Vagina (tissue), 2 donors: ENCODE data around the gene OSBPL10. TPM values are rescaled to one million over a fixed set of nuclear protein-coding genes. Genes with fewer than 3 reads are reported as not detected.

Source experiments
- DNase-seq, 2 donors: peaks; one replicate each; pipeline ENCODE4 v3.0.0-alpha.2; 2017; ENCODE audit errors: extremely low spot score in 2 of 2
- H3K27ac ChIP-seq: fragments of 200-600 bp; sonication (generic); one replicate; pipeline ENCODE4 v1.5.1; 2019
- H3K27me3 ChIP-seq: fragments of 200-600 bp; sonication (generic); one replicate; pipeline ENCODE4 v1.5.1; 2019
- H3K36me3 ChIP-seq, 2 donors: fragments of 200-600 bp; sonication (generic); one replicate each; pipeline ENCODE4 v1.5.1; 2017 to 2019
- H3K4me1 ChIP-seq: fragments of 200-600 bp; sonication (generic); one replicate; pipeline ENCODE4 v1.5.1; 2019
- H3K4me3 ChIP-seq, 2 donors: fragments of 200-600 bp; sonication (generic); 1 replicate in 1 of 2; 2 replicates in 1 of 2; pipeline ENCODE4 v1.5.1; 2016 to 2019
- H3K9me3 ChIP-seq: fragments of 200-600 bp; sonication (generic); one replicate; pipeline ENCODE4 v1.5.1; 2019
- POLR2A ChIP-seq, 2 donors: fragments of 450-650 bp; IDR thresholded peaks; one replicate each; pipeline ENCODE4 v1.6.1; 2017; ENCODE audit warnings: antibody characterized with exemption in 2 of 2, mild to moderate bottlenecking in 2 of 2, moderate library complexity in 2 of 2
- POLR2AphosphoS5 ChIP-seq, 2 donors: sonication (generic); formaldehyde crosslinking; IDR thresholded peaks; one replicate each; pipeline ENCODE4 v1.9.0; 2017; ENCODE audit warnings: antibody characterized with exemption in 2 of 2, mild to moderate bottlenecking in 2 of 2, low read depth in 1 of 2; ENCODE audit not compliant: insufficient read depth in 1 of 2
- intact Hi-C: fragments of 100-400 bp; cut with DNase I; formaldehyde crosslinking; loops from one replicate; pipeline ENCODE4 v1.15.1; 2023
- total RNA-seq: library from RNA; depleted of rRNA; stranded (reverse); fragments of >200 nt; gene quantifications from one replicate; pipeline ENCODE4 v1.2.3, GENCODE V29; 2016
- TF ChIP-seq, protein P1 (sequence below), 3 experiments: fragments of 450-650 bp in 2 of 3; fragments of 200-600 bp in 1 of 3; sonication (generic) in 1 of 3; IDR thresholded peaks; one replicate each; pipeline ENCODE4 v1.5.1; 2017 to 2019; ENCODE audit warnings: antibody characterized with exemption in 3 of 3, mild to moderate bottlenecking in 2 of 3, moderate library complexity in 2 of 3

OSBPL10 gene
- total RNA-seq, 1 donor from 2014 or later, result 33.9 TPM

- no peaks in the 10 kb centered on the region for H3K27me3 ChIP-seq
- H3K27ac ChIP-seq, result no peak overlapping the region
- no peaks in the 10 kb centered on the region for H3K36me3 ChIP-seq
- no peaks in the 10 kb centered on the region for H3K4me1 ChIP-seq
- no peaks in the 10 kb centered on the region for H3K9me3 ChIP-seq
- DNase-seq, result no peak
- TF ChIP-seq POLR2A (IDR thresholded peaks at IDR 0.05) (no peak), POLR2AphosphoS5 (IDR thresholded peaks at IDR 0.05; ENCODE audit: insufficient read depth in 1 of 2, low read depth in 1 of 2) (no peak)
- TF ChIP-seq, protein P1, sequence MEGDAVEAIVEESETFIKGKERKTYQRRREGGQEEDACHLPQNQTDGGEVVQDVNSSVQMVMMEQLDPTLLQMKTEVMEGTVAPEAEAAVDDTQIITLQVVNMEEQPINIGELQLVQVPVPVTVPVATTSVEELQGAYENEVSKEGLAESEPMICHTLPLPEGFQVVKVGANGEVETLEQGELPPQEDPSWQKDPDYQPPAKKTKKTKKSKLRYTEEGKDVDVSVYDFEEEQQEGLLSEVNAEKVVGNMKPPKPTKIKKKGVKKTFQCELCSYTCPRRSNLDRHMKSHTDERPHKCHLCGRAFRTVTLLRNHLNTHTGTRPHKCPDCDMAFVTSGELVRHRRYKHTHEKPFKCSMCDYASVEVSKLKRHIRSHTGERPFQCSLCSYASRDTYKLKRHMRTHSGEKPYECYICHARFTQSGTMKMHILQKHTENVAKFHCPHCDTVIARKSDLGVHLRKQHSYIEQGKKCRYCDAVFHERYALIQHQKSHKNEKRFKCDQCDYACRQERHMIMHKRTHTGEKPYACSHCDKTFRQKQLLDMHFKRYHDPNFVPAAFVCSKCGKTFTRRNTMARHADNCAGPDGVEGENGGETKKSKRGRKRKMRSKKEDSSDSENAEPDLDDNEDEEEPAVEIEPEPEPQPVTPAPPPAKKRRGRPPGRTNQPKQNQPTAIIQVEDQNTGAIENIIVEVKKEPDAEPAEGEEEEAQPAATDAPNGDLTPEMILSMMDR (IDR thresholded peaks at IDR 0.05), result no peak
- H3K4me3 ChIP-seq, result no peak overlapping the region
- intact Hi-C loops, result no loop called here
Observed at GRCh38 chr3:31725568-31725967, 255.5 kb downstream of the OSBPL10 start.

GRCh38 chr3:31724651-31725050 lies 256.4 kb downstream of the OSBPL10 start:
- Histone ChIP-seq H3K4me1 (no peaks in the 10 kb centered on the region), H3K36me3 (no peaks in the 10 kb centered on the region), H3K9me3 (no peaks in the 10 kb centered on the region), H3K27me3 (no peaks in the 10 kb centered on the region), H3K4me3 (no peak overlapping the region), H3K27ac (no peak overlapping the region)
- no peak for TF ChIP-seq POLR2AphosphoS5 (IDR thresholded peaks at IDR 0.05; ENCODE audit: insufficient read depth in 1 of 2, low read depth in 1 of 2)
- TF ChIP-seq, protein P1 (IDR thresholded peaks at IDR 0.05), result no peak
- no peak for TF ChIP-seq POLR2A (IDR thresholded peaks at IDR 0.05)
- DNase-seq, result no peak
- intact Hi-C loops, result no loop called here

- Histone ChIP-seq H3K27ac (no peak overlapping the region), H3K36me3 (no peaks in the 10 kb centered on the region), H3K9me3 (no peaks in the 10 kb centered on the region), H3K4me3 (no peak overlapping the region), H3K4me1 (no peaks in the 10 kb centered on the region), H3K27me3 (no peaks in the 10 kb centered on the region)
- no peak for TF ChIP-seq POLR2A (IDR thresholded peaks at IDR 0.05)
- TF ChIP-seq POLR2AphosphoS5 (IDR thresholded peaks at IDR 0.05; ENCODE audit: insufficient read depth in 1 of 2, low read depth in 1 of 2), result no peak
- TF ChIP-seq, protein P1 (IDR thresholded peaks at IDR 0.05), result no peak
- intact Hi-C loops, result no loop called here
- no peak for DNase-seq
Observed at GRCh38 chr3:31724116-31724515, 256.9 kb downstream of the OSBPL10 start.

DNA sequence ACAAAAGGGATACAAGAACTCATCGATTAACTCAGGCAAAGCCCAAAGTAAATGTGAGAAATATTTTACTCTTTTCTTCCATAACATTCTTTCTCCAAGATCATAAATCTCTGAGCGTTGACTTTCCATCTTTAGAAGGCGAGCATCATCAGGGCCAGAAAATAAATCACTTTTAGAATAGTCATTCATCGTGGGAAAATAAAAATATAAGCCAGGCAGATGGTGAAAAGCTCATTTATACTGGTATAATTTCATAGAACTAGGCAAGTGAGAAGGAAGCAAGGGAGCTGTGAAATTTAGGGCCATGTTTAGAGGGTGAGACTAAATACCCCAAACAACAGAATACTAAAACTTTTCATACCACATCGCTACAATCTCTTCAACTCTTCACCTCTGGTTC lies 257.4 kb downstream of the OSBPL10 start:
- H3K36me3 ChIP-seq, result no peaks in the 10 kb centered on the region
- H3K4me3 ChIP-seq, result no peak overlapping the region
- intact Hi-C loops, result no loop called here
- H3K9me3 ChIP-seq, result no peaks in the 10 kb centered on the region
- no peak overlapping the region for H3K27ac ChIP-seq
- TF ChIP-seq, protein P1 (IDR thresholded peaks at IDR 0.05), result no peak
- TF ChIP-seq POLR2A (IDR thresholded peaks at IDR 0.05) (no peak), POLR2AphosphoS5 (IDR thresholded peaks at IDR 0.05; ENCODE audit: insufficient read depth in 1 of 2, low read depth in 1 of 2) (no peak)
- DNase-seq, result no peak
- H3K27me3 ChIP-seq, result no peaks in the 10 kb centered on the region
- H3K4me1 ChIP-seq, result no peaks in the 10 kb centered on the region

DNA sequence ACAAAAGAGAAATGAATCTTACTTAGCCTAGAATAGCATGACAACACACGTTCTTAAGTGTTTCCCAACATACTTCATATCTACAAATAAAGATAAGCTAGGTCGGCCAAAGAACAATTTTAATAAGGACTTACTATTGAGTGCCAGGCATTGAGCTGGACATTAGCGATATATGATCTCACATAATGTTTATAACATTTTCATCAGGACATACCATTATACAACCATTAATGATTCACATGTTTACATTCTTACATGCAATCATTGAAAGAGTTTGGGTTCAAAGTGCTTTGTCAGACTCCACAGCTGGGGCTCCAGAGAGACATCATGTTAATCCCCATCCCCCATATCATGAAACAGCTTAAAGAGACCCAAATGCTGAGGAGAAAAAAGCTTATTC lies 259.4 kb downstream of the OSBPL10 start:
- Histone ChIP-seq H3K27me3 (no peaks in the 10 kb centered on the region), H3K4me3 (no peak overlapping the region), H3K4me1 (no peaks in the 10 kb centered on the region), H3K36me3 (no peaks in the 10 kb centered on the region), H3K9me3 (no peaks in the 10 kb centered on the region), H3K27ac (no peak overlapping the region)
- TF ChIP-seq POLR2AphosphoS5 (IDR thresholded peaks at IDR 0.05; ENCODE audit: insufficient read depth in 1 of 2, low read depth in 1 of 2) (no peak), POLR2A (IDR thresholded peaks at IDR 0.05) (no peak)
- TF ChIP-seq, protein P1 (IDR thresholded peaks at IDR 0.05), result no peak
- no peak for DNase-seq
- intact Hi-C loops, result no loop called here
